OCI-LY3 (cell line): ENCODE data around the gene CYP27B1.

Source experiments
- EZH2phosphoT487 ChIP-seq: fragments of 200-600 bp; shearing (Covaris generic); IDR thresholded peaks from 2 replicates; pipeline ENCODE4 v1.6.1; 2018; ENCODE audit warnings: antibody characterized with exemption, mixed run types, low read depth
- TF ChIP-seq, protein P1 (sequence below): fragments of 200-600, 300-600 bp; sonication (generic); IDR thresholded peaks from 2 replicates; pipeline ENCODE4 v1.5.1; 2014; ENCODE audit warnings: antibody characterized with exemption, low read length, low read depth

DNA sequence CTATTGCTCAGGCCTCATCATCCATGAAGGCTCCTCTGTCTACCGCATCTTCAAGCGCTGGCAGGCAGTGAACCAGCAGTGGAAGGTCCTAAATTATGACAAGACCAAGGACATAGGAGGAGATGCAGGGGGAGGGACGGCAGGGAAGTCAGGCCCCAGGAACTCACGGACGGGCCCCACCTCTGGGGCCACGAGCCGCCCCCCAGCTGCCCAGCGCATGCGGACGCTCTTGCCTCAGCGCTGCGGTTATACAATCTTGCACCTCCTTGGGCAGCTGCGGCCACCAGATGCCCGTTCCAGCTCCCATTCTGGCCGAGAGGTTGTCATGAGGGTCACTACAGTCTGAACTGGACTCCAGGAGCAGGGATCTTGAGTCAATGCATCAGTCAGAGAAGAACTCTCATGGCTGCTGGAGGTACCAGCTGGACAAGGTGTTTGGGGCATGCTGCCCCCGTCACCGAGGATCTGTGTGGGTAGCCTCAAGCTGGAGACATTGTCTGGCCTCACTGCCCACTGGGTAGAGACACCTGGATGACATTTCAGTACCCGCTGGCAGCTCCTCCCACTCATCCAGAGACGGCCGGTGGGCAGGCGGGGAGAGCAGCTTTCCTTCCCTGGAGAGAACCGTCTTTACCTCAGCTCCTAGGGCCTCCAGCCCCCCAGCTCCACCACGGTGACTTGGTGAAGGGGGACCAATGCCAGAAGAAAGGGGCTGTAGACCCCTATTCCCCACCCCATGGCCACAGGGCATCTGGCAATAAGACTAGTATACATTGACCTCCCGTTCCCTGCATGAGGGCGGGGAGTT is 8.1 kb downstream of the CYP27B1 start:
- TF ChIP-seq, protein P1, sequence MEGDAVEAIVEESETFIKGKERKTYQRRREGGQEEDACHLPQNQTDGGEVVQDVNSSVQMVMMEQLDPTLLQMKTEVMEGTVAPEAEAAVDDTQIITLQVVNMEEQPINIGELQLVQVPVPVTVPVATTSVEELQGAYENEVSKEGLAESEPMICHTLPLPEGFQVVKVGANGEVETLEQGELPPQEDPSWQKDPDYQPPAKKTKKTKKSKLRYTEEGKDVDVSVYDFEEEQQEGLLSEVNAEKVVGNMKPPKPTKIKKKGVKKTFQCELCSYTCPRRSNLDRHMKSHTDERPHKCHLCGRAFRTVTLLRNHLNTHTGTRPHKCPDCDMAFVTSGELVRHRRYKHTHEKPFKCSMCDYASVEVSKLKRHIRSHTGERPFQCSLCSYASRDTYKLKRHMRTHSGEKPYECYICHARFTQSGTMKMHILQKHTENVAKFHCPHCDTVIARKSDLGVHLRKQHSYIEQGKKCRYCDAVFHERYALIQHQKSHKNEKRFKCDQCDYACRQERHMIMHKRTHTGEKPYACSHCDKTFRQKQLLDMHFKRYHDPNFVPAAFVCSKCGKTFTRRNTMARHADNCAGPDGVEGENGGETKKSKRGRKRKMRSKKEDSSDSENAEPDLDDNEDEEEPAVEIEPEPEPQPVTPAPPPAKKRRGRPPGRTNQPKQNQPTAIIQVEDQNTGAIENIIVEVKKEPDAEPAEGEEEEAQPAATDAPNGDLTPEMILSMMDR = no peak
- no peak for TF ChIP-seq EZH2phosphoT487
